Gastroesophageal sphincter (tissue), 4 donors: ENCODE results near the gene MGRN1. TPM values are rescaled to one million over a fixed set of nuclear protein-coding genes. Genes with fewer than 3 reads are reported as not detected.
A peak's percentile ranks its signal among the peaks of the same experiment; 100 is the strongest.

Experiments
- ATAC-seq: fragments of 150-250 bp; one replicate; pipeline ENCODE4 v1.9.1; 2016; ENCODE audit warnings: mild to moderate bottlenecking, moderate library complexity
- H3K27ac ChIP-seq, 4 donors: fragments of 200-600 bp; sonication (generic) in 3 of 4; 1 replicate in 3 of 4; 2 replicates in 1 of 4; pipeline ENCODE4 v1.5.1; 2016 to 2019
- H3K27me3 ChIP-seq: fragments of 200-600 bp; sonication (generic); one replicate; pipeline ENCODE4 v1.5.1; 2019
- H3K36me3 ChIP-seq, 2 donors: fragments of 200-600 bp; sonication (generic); one replicate each; pipeline ENCODE4 v1.5.1; 2019; ENCODE audit warnings: control low read depth in 1 of 2
- H3K4me1 ChIP-seq, 3 donors: fragments of 200-600 bp; sonication (generic); 1 replicate in 2 of 3; 2 replicates in 1 of 3; pipeline ENCODE4 v1.5.1; 2016 to 2019; ENCODE audit warnings: control low read depth in 2 of 3
- H3K4me3 ChIP-seq, 2 donors: fragments of 200-600 bp; sonication (generic); one replicate each; pipeline ENCODE4 v1.5.1; 2019; ENCODE audit warnings: mild to moderate bottlenecking in 1 of 2, moderate library complexity in 1 of 2
- H3K9me3 ChIP-seq, 3 donors: fragments of 200-600 bp; sonication (generic); one replicate each; pipeline ENCODE4 v1.5.1; 2017 to 2019; ENCODE audit warnings: control low read depth in 2 of 3
- EP300 ChIP-seq: sonication (generic); formaldehyde crosslinking; IDR thresholded peaks from one replicate; pipeline ENCODE4 v1.6.1; 2017; ENCODE audit warnings: antibody characterized with exemption, mild to moderate bottlenecking
- POLR2A ChIP-seq, 2 donors: fragments of 450-650 bp; IDR thresholded peaks; one replicate each; pipeline ENCODE4 v1.6.1; 2017; ENCODE audit warnings: antibody characterized with exemption in 2 of 2, mild to moderate bottlenecking in 2 of 2, moderate library complexity in 1 of 2
- POLR2AphosphoS5 ChIP-seq: sonication (generic); formaldehyde crosslinking; IDR thresholded peaks from one replicate; pipeline ENCODE4 v1.6.1; 2017; ENCODE audit warnings: antibody characterized with exemption
- WGBS, 2 donors: methylation state at CpG; one replicate each; pipeline ENCODE4 v1.1.5; 2018; ENCODE audit warnings: low coverage in 1 of 2; 5-methylcytosine and 5-hydroxymethylcytosine counted together
- total RNA-seq, 4 donors: library from RNA; depleted of rRNA; stranded (reverse); fragments of >200 nt; gene quantifications; one replicate each; pipeline ENCODE4 v1.1.0, GENCODE V29; 2016
- TF ChIP-seq, protein P1 (sequence below), 4 experiments: fragments of 200-600 bp in 2 of 4; fragments of 450-650 bp in 2 of 4; sonication (generic) in 1 of 4; IDR thresholded peaks; one replicate each; pipeline ENCODE4 v1.5.1; 2017 to 2019; ENCODE audit warnings: antibody characterized with exemption in 4 of 4, mild to moderate bottlenecking in 2 of 4, moderate library complexity in 2 of 4

The MGRN1 gene
- total RNA-seq, 4 donors from 2014 or later = 29.2 to 67.0 (median 40.5) TPM

DNA sequence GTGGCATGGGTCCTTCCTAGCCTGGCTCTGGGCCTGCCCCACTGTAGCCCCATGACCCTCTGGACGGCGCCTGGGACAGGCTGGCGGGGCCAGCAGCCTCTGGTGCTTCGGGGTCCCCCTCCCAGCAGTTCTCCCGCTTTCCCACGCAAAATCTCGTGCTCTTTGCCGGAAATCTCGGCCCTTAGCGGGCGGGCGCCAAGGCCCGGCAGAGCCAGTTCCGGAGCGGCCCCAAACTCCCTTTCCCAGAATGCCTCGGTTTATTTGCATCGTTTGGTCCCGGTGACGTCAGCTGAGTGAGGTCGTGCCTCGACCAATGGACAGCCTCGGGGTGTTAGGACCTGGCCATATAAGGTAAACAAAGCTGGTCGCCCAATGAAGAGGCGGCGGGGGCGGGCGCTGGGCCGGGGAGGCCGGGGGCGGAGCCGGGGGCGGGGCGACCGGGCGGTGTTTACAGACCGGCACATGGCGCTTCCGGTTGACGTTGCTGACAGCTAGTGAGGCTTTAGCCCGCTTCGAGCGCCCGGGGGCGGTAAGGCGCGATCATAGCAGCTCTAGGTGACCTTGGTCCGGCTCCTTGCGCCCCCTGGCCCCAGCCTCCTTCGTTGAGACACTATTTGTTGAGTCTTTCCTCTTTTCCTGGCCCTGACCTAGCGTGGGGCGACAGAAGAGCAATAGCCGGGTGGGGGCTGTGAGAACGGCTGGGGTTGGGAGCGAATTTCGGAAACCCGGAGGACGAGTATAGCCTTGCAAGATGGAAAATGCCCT is 8.4 kb upstream of the MGRN1 start:
- Histone ChIP-seq H3K4me1 (peaks cover 0 to 66% (median 41%) of the 10 kb centered on the region in 3 donors), H3K36me3 (no peaks in the 10 kb centered on the region), H3K4me3 (peak overlapping the region; percentile 42 to 99), H3K9me3 (no peaks in the 10 kb centered on the region), H3K27me3 (no peaks in the 10 kb centered on the region), H3K27ac (peak overlapping the region; percentile 95 to 99 (median 97))
- ATAC-seq = peak; percentile 93
- TF ChIP-seq, protein P1, sequence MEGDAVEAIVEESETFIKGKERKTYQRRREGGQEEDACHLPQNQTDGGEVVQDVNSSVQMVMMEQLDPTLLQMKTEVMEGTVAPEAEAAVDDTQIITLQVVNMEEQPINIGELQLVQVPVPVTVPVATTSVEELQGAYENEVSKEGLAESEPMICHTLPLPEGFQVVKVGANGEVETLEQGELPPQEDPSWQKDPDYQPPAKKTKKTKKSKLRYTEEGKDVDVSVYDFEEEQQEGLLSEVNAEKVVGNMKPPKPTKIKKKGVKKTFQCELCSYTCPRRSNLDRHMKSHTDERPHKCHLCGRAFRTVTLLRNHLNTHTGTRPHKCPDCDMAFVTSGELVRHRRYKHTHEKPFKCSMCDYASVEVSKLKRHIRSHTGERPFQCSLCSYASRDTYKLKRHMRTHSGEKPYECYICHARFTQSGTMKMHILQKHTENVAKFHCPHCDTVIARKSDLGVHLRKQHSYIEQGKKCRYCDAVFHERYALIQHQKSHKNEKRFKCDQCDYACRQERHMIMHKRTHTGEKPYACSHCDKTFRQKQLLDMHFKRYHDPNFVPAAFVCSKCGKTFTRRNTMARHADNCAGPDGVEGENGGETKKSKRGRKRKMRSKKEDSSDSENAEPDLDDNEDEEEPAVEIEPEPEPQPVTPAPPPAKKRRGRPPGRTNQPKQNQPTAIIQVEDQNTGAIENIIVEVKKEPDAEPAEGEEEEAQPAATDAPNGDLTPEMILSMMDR (IDR thresholded peaks at IDR 0.05) = peak in 3 of 4 experiments; percentile 31 to 43 (median 41)
- peak; percentile 14 for TF ChIP-seq EP300
- TF ChIP-seq POLR2AphosphoS5 = peak; percentile 90
- TF ChIP-seq POLR2A (IDR thresholded peaks at IDR 0.05) = peak; percentile 75 to 84
- 0 to 7% methylated on average over 1 to 3 of the region's 57 CpGs for WGBS, 2 donors

DNA sequence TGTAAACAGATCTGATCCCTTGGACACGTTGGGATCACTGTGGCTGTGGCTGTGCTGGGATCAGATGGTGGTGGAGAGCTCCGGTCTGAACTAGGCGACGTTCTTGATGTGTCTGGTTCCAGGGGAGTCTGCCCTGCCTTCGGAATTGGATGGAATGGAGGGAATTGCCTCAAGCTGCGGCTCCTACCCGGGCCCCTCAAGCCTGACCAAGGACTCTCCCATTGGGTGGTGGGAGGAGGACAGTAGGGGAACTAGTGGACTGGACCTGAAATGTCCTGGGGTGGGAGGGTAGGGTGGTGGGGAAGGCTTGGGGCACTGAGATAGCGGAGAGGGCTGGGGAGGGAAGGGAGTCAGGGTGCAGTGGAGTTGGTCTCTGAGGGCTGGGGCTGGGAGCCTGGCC is 6.7 kb upstream of the MGRN1 start:
- Histone ChIP-seq H3K4me1 (peaks cover 0 to 50% (median 24%) of the 10 kb centered on the region in 3 donors), H3K9me3 (no peaks in the 10 kb centered on the region), H3K27ac (peak overlapping the region in 3 of 4 donors; percentile 97 to 99 (median 97)), H3K27me3 (no peaks in the 10 kb centered on the region), H3K36me3 (no peaks in the 10 kb centered on the region), H3K4me3 (no peak overlapping the region)
- TF ChIP-seq EP300 (no peak), POLR2A (IDR thresholded peaks at IDR 0.05) (no peak), POLR2AphosphoS5 (no peak)
- TF ChIP-seq, protein P1 (IDR thresholded peaks at IDR 0.05) = no peak
- 90% methylated on average over 2 of the region's 8 CpGs; no CpG with 5 or more reads in 1 of the 2 donors for WGBS, 2 donors
- no peak for ATAC-seq

DNA sequence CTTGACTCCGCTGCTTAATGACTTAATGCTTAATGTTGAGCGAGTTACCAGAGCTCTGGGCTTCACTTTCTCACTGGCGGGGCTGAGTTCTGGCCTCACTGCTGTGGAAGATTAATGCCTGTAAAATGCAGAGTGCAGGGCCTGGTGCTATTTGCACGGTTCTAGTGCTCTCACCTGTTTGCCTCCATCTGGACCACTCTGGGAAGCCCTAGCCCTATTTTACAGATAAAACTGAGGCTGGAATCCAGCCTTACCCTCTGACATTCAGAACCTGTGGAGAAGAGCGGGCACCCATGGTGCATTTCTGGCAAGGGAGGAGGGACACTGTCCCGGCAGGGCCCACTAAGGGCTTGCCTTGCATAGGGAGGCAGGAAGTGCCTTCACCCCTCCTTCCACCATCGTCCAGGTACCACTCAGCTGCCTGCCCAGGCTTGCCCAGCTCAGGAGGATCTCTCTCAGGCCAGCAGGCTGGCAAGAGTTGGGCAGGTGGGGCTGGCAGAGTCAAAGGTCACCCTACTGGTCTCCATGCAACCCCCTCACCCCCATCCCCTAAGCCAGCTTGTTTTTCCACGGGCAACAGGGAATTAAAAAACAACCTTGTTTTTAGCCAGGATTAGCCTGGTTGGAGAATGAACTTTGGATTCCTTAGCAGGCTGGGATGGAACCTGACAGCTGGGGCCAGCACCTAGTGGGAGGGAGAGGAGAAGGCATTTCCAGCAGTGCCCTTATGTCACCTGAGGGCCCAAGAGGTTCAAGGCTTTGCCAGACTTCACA is 5.8 kb upstream of the MGRN1 start:
- Histone ChIP-seq H3K9me3 (no peaks in the 10 kb centered on the region), H3K4me1 (peaks cover 0 to 44% (median 17%) of the 10 kb centered on the region in 3 donors), H3K27ac (peak overlapping the region in 1 of 4 donors; percentile 99), H3K4me3 (no peak overlapping the region), H3K36me3 (no peaks in the 10 kb centered on the region), H3K27me3 (no peaks in the 10 kb centered on the region)
- no peak for TF ChIP-seq POLR2A (IDR thresholded peaks at IDR 0.05)
- TF ChIP-seq, protein P1 (IDR thresholded peaks at IDR 0.05) = no peak
- no peak for TF ChIP-seq POLR2AphosphoS5
- TF ChIP-seq EP300 = no peak
- 90 to 92% methylated on average over 3 to 5 of the region's 8 CpGs for WGBS, 2 donors
- ATAC-seq = no peak

DNA sequence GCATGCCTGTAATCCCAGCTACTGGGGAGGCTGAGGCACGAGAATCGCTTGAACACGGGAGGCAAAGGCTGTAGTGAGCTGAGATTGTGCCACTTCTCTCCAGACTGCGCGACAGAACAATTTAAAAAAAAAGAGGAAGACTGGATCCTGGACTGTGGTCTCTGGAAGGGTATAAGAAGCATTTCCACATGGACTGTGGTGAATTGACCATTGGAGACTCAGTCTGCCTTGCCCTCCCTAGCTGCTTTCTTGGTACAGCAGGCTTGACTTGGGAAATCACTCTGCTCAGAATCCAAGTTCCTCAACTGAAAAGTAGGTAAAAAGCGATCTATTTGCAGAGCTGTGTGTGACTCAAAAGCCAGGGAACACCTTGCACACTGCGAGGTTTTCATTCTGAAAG is 1.0 kb upstream of the MGRN1 start:
- Histone ChIP-seq H3K4me3 (peak overlapping the region in 1 of 2 donors; percentile 68), H3K27me3 (no peaks in the 10 kb centered on the region), H3K9me3 (no peaks in the 10 kb centered on the region), H3K27ac (peak overlapping the region in 1 of 4 donors; percentile 93), H3K36me3 (no peaks in the 10 kb centered on the region), H3K4me1 (peaks cover 0 to 44% (median 17%) of the 10 kb centered on the region in 3 donors)
- TF ChIP-seq, protein P1 (IDR thresholded peaks at IDR 0.05) = no peak
- TF ChIP-seq EP300 (no peak), POLR2AphosphoS5 (no peak), POLR2A (IDR thresholded peaks at IDR 0.05) (no peak)
- 70 to 84% methylated on average over 6 to 7 of the region's 7 CpGs for WGBS, 2 donors
- ATAC-seq = no peak
